IMR-90 (cell line): ENCODE data around the gene C1QC.

Experiments
- BHLHE40 ChIP-seq: fragments of 150-350 bp; IDR thresholded peaks from 2 replicates; pipeline ENCODE4 v1.6.1; 2016; ENCODE audit warnings: mild to moderate bottlenecking, low read depth, low read length
- CTCF ChIP-seq: conservative IDR thresholded peaks from 2 replicates; pipeline ENCODE4 v1.5.1; 2012; ENCODE audit warnings: mild to moderate bottlenecking, low read depth, low read length, improper control_type of control experiment

- no peak for TF ChIP-seq CTCF
- TF ChIP-seq BHLHE40: no peak
Measured at GRCh38 chr1:22654692-22655091, 11.3 kb downstream of the C1QC start.
